ENCODE results near the gene EIF4G1. TPM values are rescaled to one million over a fixed set of nuclear protein-coding genes. Genes with fewer than 3 reads are reported as not detected.

The EIF4G1 gene
- total and polyA plus RNA-seq, 2 of the 4 experiments (the other 2 are of a cell fraction): 225 to 274 TPM

GRCh38 chr3:184341925-184342324 is 27.5 kb downstream of the EIF4G1 start:
- CTCF ChIA-PET: no interaction called here

More at GRCh38 chr3:184341925-184342324, 27.5 kb downstream of the EIF4G1 start:
- Histone ChIP-seq H3K4me1 (ENCODE audit: control insufficient read depth, insufficient read depth, low read length) (peaks cover 35% of the 10 kb centered on the region), H3K9me1 (ENCODE audit: insufficient read depth, low read length) (peaks cover 25% of the 10 kb centered on the region), H2AK9ac (replicated peaks; ENCODE audit: low read depth, low read length, poor library complexity) (no peak overlapping the region), H3K4me2 (ENCODE audit: low read depth, low read length) (no peak overlapping the region), H2BK5ac (ENCODE audit: low read depth, low read length, poor library complexity, severe bottlenecking) (no peak overlapping the region), H4K20me1 (ENCODE audit: insufficient read depth, low read length) (peaks cover 17% of the 10 kb centered on the region; the same call in 1 of the 2 replicates), H3K14ac (replicated peaks; ENCODE audit: low read depth, low read length) (no peak overlapping the region), H3K79me1 (ENCODE audit: low read depth in 1 of 2, low read length in 2 of 2) (peaks cover 18 to 59% of the 10 kb centered on the region in 2 experiments; a peak in 3 of 4 replicates), H3K9ac (ENCODE audit: low read depth, low read length) (no peak overlapping the region), H4K91ac (ENCODE audit: insufficient read depth, low read depth, low read length) (no peak overlapping the region), H2BK20ac (ENCODE audit: low read depth, low read length) (no peak overlapping the region), H3K9me3 (ENCODE audit: control insufficient read depth, insufficient read depth, low read length) (no peaks in the 10 kb centered on the region), H3K4me3 (ENCODE audit: insufficient read depth, low read depth, low read length) (no peak overlapping the region), H3K56ac (ENCODE audit: extremely low read depth, insufficient read depth, low read length) (no peak overlapping the region), H3K27me3 (ENCODE audit: control insufficient read depth, insufficient read depth, low read length) (no peaks in the 10 kb centered on the region), H2BK120ac (ENCODE audit: low read depth, low read length) (no peak overlapping the region), H3K27ac (ENCODE audit: insufficient read depth, low read length) (no peak overlapping the region), H4K5ac (ENCODE audit: low read depth, low read length) (no peak overlapping the region), H4K8ac (ENCODE audit: low read depth in 2 of 2, low read length in 2 of 2) (no peak overlapping the region), H2BK15ac (ENCODE audit: low read depth, low read length) (no peak overlapping the region), H3K4ac (ENCODE audit: low read depth, low read length) (no peak overlapping the region), H2AK5ac (ENCODE audit: low read depth, low read length) (no peak overlapping the region), H3K23ac (ENCODE audit: low read depth, low read length) (no peak overlapping the region), H3K36me3 (ENCODE audit: control insufficient read depth, insufficient read depth, low read length) (peaks cover 24% of the 10 kb centered on the region), H3K18ac (ENCODE audit: low read depth, low read length) (no peak overlapping the region), H2AFZ (replicated peaks; ENCODE audit: low read length, poor library complexity) (no peak overlapping the region)
- no TSS peak for BruUV-seq (replicated peaks)
- TF ChIP-seq CHD1 (IDR thresholded peaks at IDR 0.05; ENCODE audit: low read depth, low read length): no peak
- TF ChIP-seq MAZ (IDR thresholded peaks at IDR 0.05; ENCODE audit: borderline replicate concordance, low read depth, low read length): no peak
- no peak for TF ChIP-seq POLR2A (IDR thresholded peaks at IDR 0.05; ENCODE audit: low read depth, low read length)
- TF ChIP-seq ELK1 (IDR thresholded peaks at IDR 0.05; ENCODE audit: borderline replicate concordance, low read depth, low read length): no peak
- no peak for TF ChIP-seq USF2 (IDR thresholded peaks at IDR 0.05; ENCODE audit: low read depth, low read length)
- no peak for TF ChIP-seq RAD21 (IDR thresholded peaks at IDR 0.05; ENCODE audit: low read length)
- TF ChIP-seq CEBPB (IDR thresholded peaks at IDR 0.05; ENCODE audit: low read depth, low read length): no peak
- no peak for TF ChIP-seq FOS (IDR thresholded peaks at IDR 0.05; ENCODE audit: low read depth, low read length)
- TF ChIP-seq BHLHE40 (IDR thresholded peaks at IDR 0.05; ENCODE audit: low read depth, low read length): no peak
- no peak for TF ChIP-seq RFX5 (IDR thresholded peaks at IDR 0.05; ENCODE audit: low read depth, low read length)
- TF ChIP-seq CTCF (conservative IDR thresholded peaks at IDR 0.05; ENCODE audit: low read depth, low read length): no peak
- no peak for TF ChIP-seq NFE2L2 (IDR thresholded peaks at IDR 0.05; ENCODE audit: low read depth, low read length)
- TF ChIP-seq MXI1 (IDR thresholded peaks at IDR 0.05; ENCODE audit: borderline replicate concordance, low read depth, low read length): no peak
- TF ChIP-seq MAFK (IDR thresholded peaks at IDR 0.05; ENCODE audit: low read depth, low read length): no peak
- TF ChIP-seq SMC3 (IDR thresholded peaks at IDR 0.05; ENCODE audit: low read depth, low read length): no peak
- TF ChIP-seq RCOR1 (IDR thresholded peaks at IDR 0.05; ENCODE audit: insufficient replicate concordance, low read length): no peak
- POLR2A ChIA-PET (ENCODE audit: unreplicated experiment): no interaction called here
- DNase-seq (no peak), ATAC-seq (ENCODE audit: low read depth) (no peak)
- intact Hi-C loops (cut with micrococcal nuclease): loop anchor here (10.0 kb wide), 1 partner anchor 1433 kb away; no protein-coding TSS in a partner anchor
- in situ Hi-C loops (cut with MboI; ENCODE audit: low sequenced_read_pairs): no loop called here
- dilution Hi-C loops (cut with HindIII; ENCODE audit: low sequenced_read_pairs, unreplicated experiment): no loop called here
- 100% methylated on average over 3 of the region's 7 CpGs; no CpG with 5 or more reads in 1 of the 2 experiments for WGBS, 2 experiments (ENCODE audit: extremely low coverage in 2 of 2, insufficient read length in 1 of 2)

Measured in IMR-90 (cell line).